DOHH2 (cell line): ENCODE results near the gene BCL2.

Source experiments
- H3F3A ChIP-seq: fragments of 200-600 bp; sonication (generic), shearing (Covaris generic); 2 replicates; pipeline ENCODE4 v1.6.0; 2016; ENCODE audit warnings: antibody characterized with exemption, mild to moderate bottlenecking; ENCODE audit not compliant: control insufficient read depth, insufficient read depth
- H3K27ac ChIP-seq: fragments of 200-600 bp; sonication (generic); 2 replicates; pipeline ENCODE4 v1.5.1; 2014; ENCODE audit warnings: low read depth, mild to moderate bottlenecking, low read length, moderate library complexity
- H3K27me3 ChIP-seq: fragments of 200-600 bp; sonication (generic); 2 replicates; pipeline ENCODE4 v1.6.1; 2014; ENCODE audit warnings: mild to moderate bottlenecking, low read length, mixed read lengths; ENCODE audit not compliant: control insufficient read depth
- H3K36me3 ChIP-seq: fragments of 200-600 bp; sonication (generic); 2 replicates; pipeline ENCODE4 v1.6.1; 2014; ENCODE audit warnings: mild to moderate bottlenecking, low read length, moderate library complexity, mixed read lengths; ENCODE audit not compliant: control insufficient read depth
- H3K4me1 ChIP-seq: fragments of 200-600 bp; sonication (generic); 2 replicates; pipeline ENCODE4 v1.6.1; 2014; ENCODE audit warnings: mild to moderate bottlenecking, low read length, mixed read lengths; ENCODE audit not compliant: control insufficient read depth
- H3K4me2 ChIP-seq: fragments of 200-600 bp; sonication (generic); 2 replicates; pipeline ENCODE4 v1.6.0; 2014; ENCODE audit warnings: mild to moderate bottlenecking, low read length, moderate library complexity
- H3K4me3 ChIP-seq: fragments of 200-600 bp; sonication (generic); 2 replicates; pipeline ENCODE4 v1.5.1; 2014; ENCODE audit warnings: mild to moderate bottlenecking, low read length, mixed read lengths
- H3K79me2 ChIP-seq: fragments of 200-600 bp; sonication (generic); 2 replicates; pipeline ENCODE4 v1.6.1; 2014; ENCODE audit warnings: mild to moderate bottlenecking, low read length, mixed read lengths; ENCODE audit not compliant: control insufficient read depth
- H3K9me2 ChIP-seq: fragments of 200-600 bp; sonication (generic); replicated peaks from 2 replicates; pipeline ENCODE4 v1.6.1; 2014; ENCODE audit warnings: mild to moderate bottlenecking, low read length, mixed read lengths; ENCODE audit not compliant: control insufficient read depth
- H3K9me3 ChIP-seq: fragments of 200-600 bp; sonication (generic); 2 replicates; pipeline ENCODE4 v1.6.1; 2014; ENCODE audit warnings: antibody characterized with exemption, low read length, mixed read lengths; ENCODE audit not compliant: control insufficient read depth, insufficient read depth
- H4K20me1 ChIP-seq: fragments of 200-600 bp; sonication (generic); 2 replicates; pipeline ENCODE4 v1.6.0; 2014; ENCODE audit warnings: low read depth, mild to moderate bottlenecking, antibody characterized with exemption, low read length, moderate library complexity; ENCODE audit not compliant: control insufficient read depth, insufficient read depth
- CTCF ChIP-seq: fragments of 200-600 bp; sonication (generic); IDR thresholded peaks from one replicate; pipeline ENCODE4 v1.5.1; 2014; ENCODE audit warnings: antibody characterized with exemption, mild to moderate bottlenecking, low read depth, low read length; ENCODE audit not compliant: poor library complexity, severe bottlenecking
- EZH2phosphoT487 ChIP-seq: fragments of 200-600 bp; sonication (generic); IDR thresholded peaks from 2 replicates; pipeline ENCODE4 v1.6.1; 2017; ENCODE audit warnings: borderline replicate concordance, mild to moderate bottlenecking, antibody characterized with exemption, low read length, moderate library complexity, mixed read lengths

Gene BCL2

GRCh38 chr18:63155169-63155852 is 164.3 kb downstream of the BCL2 start:
- H3F3A ChIP-seq: peaks cover 31% of the 10 kb centered on the region
- TF ChIP-seq CTCF: peak; percentile 95
- no peak for TF ChIP-seq EZH2phosphoT487
- no peaks in the 10 kb centered on the region for H3K27me3 ChIP-seq
- H3K79me2 ChIP-seq: peaks cover 98% of the 10 kb centered on the region
- H3K4me3 ChIP-seq: peak overlapping the region; percentile 73
- H3K9me3 ChIP-seq: no peaks in the 10 kb centered on the region
- peaks cover 85% of the 10 kb centered on the region for H3K36me3 ChIP-seq
- peak overlapping the region; percentile 94 for H3K27ac ChIP-seq
- H3K4me2 ChIP-seq: peak overlapping the region; percentile 92
- H3K4me1 ChIP-seq: peaks cover 99% of the 10 kb centered on the region
- H3K9me2 ChIP-seq: no peaks in the 10 kb centered on the region
- H4K20me1 ChIP-seq: no peaks in the 10 kb centered on the region

GRCh38 chr18:63154350-63155152 is 165.0 kb downstream of the BCL2 start:
- no peaks in the 10 kb centered on the region for H4K20me1 ChIP-seq
- H3K9me2 ChIP-seq: no peaks in the 10 kb centered on the region
- H3F3A ChIP-seq: peaks cover 30% of the 10 kb centered on the region
- no peaks in the 10 kb centered on the region for H3K9me3 ChIP-seq
- H3K27ac ChIP-seq: peak overlapping the region; percentile 94
- peaks cover 98% of the 10 kb centered on the region for H3K4me1 ChIP-seq
- peak overlapping the region; percentile 73 for H3K4me3 ChIP-seq
- peaks cover 82% of the 10 kb centered on the region for H3K36me3 ChIP-seq
- peak overlapping the region; percentile 92 for H3K4me2 ChIP-seq
- TF ChIP-seq EZH2phosphoT487 (no peak), CTCF (no peak)
- peaks cover 97% of the 10 kb centered on the region for H3K79me2 ChIP-seq
- no peaks in the 10 kb centered on the region for H3K27me3 ChIP-seq

- Histone ChIP-seq H3K79me2 (peaks cover 97% of the 10 kb centered on the region), H3K27me3 (no peaks in the 10 kb centered on the region), H3K27ac (peak overlapping the region; percentile 94), H3F3A (peaks cover 23% of the 10 kb centered on the region), H3K4me3 (peak overlapping the region; percentile 73), H3K4me1 (peaks cover 98% of the 10 kb centered on the region), H3K36me3 (peaks cover 85% of the 10 kb centered on the region), H3K4me2 (peak overlapping the region; percentile 92), H3K9me2 (no peaks in the 10 kb centered on the region), H3K9me3 (no peaks in the 10 kb centered on the region), H4K20me1 (no peaks in the 10 kb centered on the region)
- TF ChIP-seq EZH2phosphoT487 (no peak), CTCF (no peak)
Measured at GRCh38 chr18:63152791-63153190, 166.8 kb downstream of the BCL2 start.
